Central memory CD8-positive, alpha-beta T cell (primary cell): ENCODE measurements around the gene ANXA10.
"Not testable (repeated sequence)": the region's sequence is repeated elsewhere in the genome, so short reads cannot be mapped to it uniquely, and the experiment has no call there.

Source experiments
- ATAC-seq: fragments of 150-1000 bp; cut with Tn5 transposase; replicated peaks from 2 replicates; pipeline ENCODE4 v1.10.0; 2022; ENCODE audit warnings: mild to moderate bottlenecking, moderate FRiP score, moderate number of reproducible peaks; ENCODE audit not compliant: poor library complexity, severe bottlenecking; ENCODE audit errors: extremely low read depth
- DNase-seq, 2 donors: peaks; one replicate each; pipeline ENCODE4 v3.0.0; 2021; ENCODE audit warnings: low spot score in 2 of 2
- H3K27ac Mint-ChIP-seq: one replicate; pipeline ENCODE4 v1.8.0; 2022; ENCODE audit warnings: low read depth, mild to moderate bottlenecking, moderate library complexity, mixed read lengths
- H3K27me3 Mint-ChIP-seq: one replicate; pipeline ENCODE4 v1.8.0; 2022; ENCODE audit warnings: mixed read lengths
- H3K36me3 Mint-ChIP-seq: one replicate; pipeline ENCODE4 v1.8.0; 2022; ENCODE audit warnings: mild to moderate bottlenecking, moderate library complexity, mixed read lengths; ENCODE audit not compliant: insufficient read depth
- H3K4me1 Mint-ChIP-seq: one replicate; pipeline ENCODE4 v1.8.0; 2022; ENCODE audit warnings: mixed read lengths
- H3K4me3 Mint-ChIP-seq: one replicate; pipeline ENCODE4 v1.8.0; 2022; ENCODE audit warnings: mild to moderate bottlenecking, moderate library complexity, mixed read lengths
- H3K9me3 Mint-ChIP-seq: one replicate; pipeline ENCODE4 v1.8.0; 2022; ENCODE audit warnings: mixed read lengths

The ANXA10 gene

GRCh38 chr4:168177546-168178149, 85.3 kb downstream of the ANXA10 start:
- no peak overlapping the region for H3K4me3 Mint-ChIP-seq
- no peaks in the 10 kb centered on the region for H3K4me1 Mint-ChIP-seq
- no peak overlapping the region for H3K27ac Mint-ChIP-seq
- H3K36me3 Mint-ChIP-seq: peaks cover 2% of the 10 kb centered on the region
- DNase-seq (no peak), ATAC-seq (no peak)
- H3K27me3 Mint-ChIP-seq: no peaks in the 10 kb centered on the region
- H3K9me3 Mint-ChIP-seq: no peaks in the 10 kb centered on the region

DNA sequence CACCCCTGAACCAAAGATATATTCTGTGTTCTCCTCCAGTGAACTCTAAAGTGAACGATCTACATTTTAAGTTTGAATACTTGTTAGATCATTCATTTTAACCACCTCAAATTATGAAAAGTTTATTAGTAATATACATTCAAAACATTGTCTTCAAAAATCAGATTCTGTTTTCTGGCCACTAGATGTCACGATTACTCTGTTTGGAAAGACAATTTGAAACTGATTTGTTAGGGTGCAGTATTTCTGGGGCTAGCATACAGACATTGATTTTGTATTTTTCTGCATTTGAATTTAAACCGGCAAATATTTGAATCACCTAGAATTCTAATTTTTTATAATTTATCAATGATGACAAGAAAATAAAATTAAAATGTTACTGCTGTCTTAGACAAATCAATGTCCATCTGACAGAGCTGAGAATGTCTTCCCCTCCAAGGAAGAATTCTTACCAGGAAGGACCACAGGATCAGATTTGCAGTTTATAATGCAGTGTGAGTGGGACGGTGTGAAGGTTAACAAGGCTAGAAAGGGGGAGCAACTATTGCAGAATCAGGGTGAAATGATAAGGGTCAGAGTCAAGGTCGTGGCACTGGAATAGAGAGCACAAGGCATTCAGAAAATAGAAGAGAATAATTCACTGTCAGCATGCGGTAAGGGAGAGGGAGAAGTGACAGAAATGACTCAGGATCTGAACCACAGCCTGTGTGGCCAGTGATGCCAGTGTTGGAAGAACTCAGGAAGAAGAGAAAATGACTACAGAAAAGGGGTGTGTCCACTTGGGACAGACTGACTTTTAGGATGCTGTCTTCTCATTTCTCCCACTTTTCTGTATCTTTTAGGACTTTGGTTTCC, 91.6 kb downstream of the ANXA10 start:
- Mint-ChIP-seq H3K27ac (no peak overlapping the region), H3K9me3 (no peaks in the 10 kb centered on the region), H3K27me3 (no peaks in the 10 kb centered on the region), H3K4me1 (no peaks in the 10 kb centered on the region), H3K4me3 (no peak overlapping the region), H3K36me3 (no peaks in the 10 kb centered on the region)
- ATAC-seq: no peak
- DNase-seq: no peak

- no peak for ATAC-seq
- H3K4me1 Mint-ChIP-seq: no peaks in the 10 kb centered on the region
- no peaks in the 10 kb centered on the region for H3K27me3 Mint-ChIP-seq
- no peak for DNase-seq
- no peak overlapping the region for H3K27ac Mint-ChIP-seq
- H3K9me3 Mint-ChIP-seq: no peaks in the 10 kb centered on the region
- no peaks in the 10 kb centered on the region for H3K36me3 Mint-ChIP-seq
- no peak overlapping the region for H3K4me3 Mint-ChIP-seq
Measured at GRCh38 chr4:168188754-168189153, 96.4 kb downstream of the ANXA10 start.

DNA sequence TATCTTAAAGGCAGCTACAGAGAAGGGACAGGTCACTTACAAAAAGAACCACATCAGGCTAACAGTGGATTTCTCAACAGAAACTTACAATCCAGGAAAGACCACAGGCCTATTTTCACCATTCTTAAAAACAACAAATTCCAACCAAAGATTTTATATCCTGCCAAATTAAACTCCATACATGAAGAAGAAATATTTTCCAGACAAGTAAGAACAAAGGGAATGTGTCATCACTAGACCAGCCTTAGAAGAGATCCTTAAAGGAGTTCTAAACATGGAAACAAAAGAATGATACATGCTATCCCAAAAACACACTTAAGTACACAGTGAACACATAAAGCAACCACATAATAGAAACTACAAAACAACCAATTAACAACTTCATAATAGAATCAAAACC, 105.6 kb downstream of the ANXA10 start:
- Mint-ChIP-seq H3K27me3 (no peaks in the 10 kb centered on the region), H3K4me1 (no peaks in the 10 kb centered on the region), H3K4me3 (no peak overlapping the region), H3K36me3 (no peaks in the 10 kb centered on the region), H3K27ac (no peak overlapping the region), H3K9me3 (peaks cover 8% of the 10 kb centered on the region)
- ATAC-seq: no peak
- DNase-seq: no peak

GRCh38 chr4:168199260-168199957, 107.1 kb downstream of the ANXA10 start:
- ATAC-seq (no peak), DNase-seq (no peak)
- no peaks in the 10 kb centered on the region for H3K4me1 Mint-ChIP-seq
- no peak overlapping the region for H3K27ac Mint-ChIP-seq
- no peak overlapping the region for H3K4me3 Mint-ChIP-seq
- peaks cover 15% of the 10 kb centered on the region for H3K9me3 Mint-ChIP-seq
- H3K27me3 Mint-ChIP-seq: no peaks in the 10 kb centered on the region
- H3K36me3 Mint-ChIP-seq: no peaks in the 10 kb centered on the region

- Mint-ChIP-seq H3K4me1 (no peaks in the 10 kb centered on the region), H3K36me3 (no peaks in the 10 kb centered on the region)
- no peak for DNase-seq
Measured at GRCh38 chr4:168200685-168201084, 108.3 kb downstream of the ANXA10 start.

GRCh38 chr4:168203233-168203911, 111.0 kb downstream of the ANXA10 start:
- DNase-seq (no peak), ATAC-seq (no peak)
- H3K4me1 Mint-ChIP-seq: no peaks in the 10 kb centered on the region
- no peak overlapping the region for H3K4me3 Mint-ChIP-seq
- no peaks in the 10 kb centered on the region for H3K27me3 Mint-ChIP-seq
- H3K27ac Mint-ChIP-seq: no peak overlapping the region
- H3K36me3 Mint-ChIP-seq: no peaks in the 10 kb centered on the region
- peaks cover 28% of the 10 kb centered on the region for H3K9me3 Mint-ChIP-seq

More at GRCh38 chr4:168200685-168201084, 108.3 kb downstream of the ANXA10 start:
- ATAC-seq: no peak
- Mint-ChIP-seq H3K27ac (no peak overlapping the region), H3K4me3 (no peak overlapping the region), H3K27me3 (no peaks in the 10 kb centered on the region), H3K9me3 (peaks cover 23% of the 10 kb centered on the region)

DNA sequence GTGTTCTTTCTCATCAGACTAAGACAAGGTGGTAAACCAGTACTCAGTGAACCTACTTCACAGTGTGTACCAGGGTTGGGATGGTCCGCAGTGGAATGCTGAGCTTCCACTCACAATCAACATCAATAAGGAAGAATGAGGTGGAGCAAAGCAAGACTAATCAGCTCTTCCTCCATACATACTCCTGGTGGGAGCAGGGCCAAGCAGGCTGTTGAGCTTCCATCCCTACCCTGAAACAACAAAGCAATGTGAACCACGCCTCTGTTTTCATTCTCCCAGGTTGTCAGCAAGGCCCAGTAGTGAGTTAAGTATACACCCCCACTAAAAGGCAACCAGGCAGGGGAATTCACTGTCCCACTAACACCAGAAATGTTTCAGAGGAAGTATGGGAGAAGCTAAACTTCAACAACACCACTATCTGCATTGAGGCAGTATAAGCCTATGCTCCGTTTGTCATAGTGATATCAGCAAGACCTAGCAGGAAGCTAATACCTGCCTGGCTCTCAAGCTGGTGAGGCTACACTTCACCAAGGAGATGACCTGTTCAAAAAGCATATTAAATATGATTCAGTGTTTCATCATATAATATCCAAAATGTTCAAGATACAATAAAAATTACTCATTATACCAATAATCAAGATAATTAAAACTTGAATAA, 116.7 kb downstream of the ANXA10 start:
- no peak overlapping the region for H3K27ac Mint-ChIP-seq
- peaks cover 16% of the 10 kb centered on the region for H3K9me3 Mint-ChIP-seq
- H3K27me3 Mint-ChIP-seq: no peaks in the 10 kb centered on the region

GRCh38 chr4:168212656-168213055, 120.3 kb downstream of the ANXA10 start:
- peaks cover 10% of the 10 kb centered on the region for H3K36me3 Mint-ChIP-seq
- no peak overlapping the region for H3K4me3 Mint-ChIP-seq
- H3K4me1 Mint-ChIP-seq: no peaks in the 10 kb centered on the region
- H3K27ac Mint-ChIP-seq: no peak overlapping the region
- no peaks in the 10 kb centered on the region for H3K9me3 Mint-ChIP-seq
- no peaks in the 10 kb centered on the region for H3K27me3 Mint-ChIP-seq
- DNase-seq: no peak
- no peak for ATAC-seq

More for the DNA sequence above, 116.7 kb downstream of the ANXA10 start:
- H3K4me3 Mint-ChIP-seq: no peak overlapping the region
- no peaks in the 10 kb centered on the region for H3K4me1 Mint-ChIP-seq
- no peak for ATAC-seq
- no peak for DNase-seq
- H3K36me3 Mint-ChIP-seq: no peaks in the 10 kb centered on the region

- H3K27me3 Mint-ChIP-seq, H3K9me3 Mint-ChIP-seq, ATAC-seq, H3K4me3 Mint-ChIP-seq, DNase-seq, H3K4me1 Mint-ChIP-seq, H3K27ac Mint-ChIP-seq: not testable (repeated sequence)
- peaks cover 17% of the 10 kb centered on the region for H3K36me3 Mint-ChIP-seq
Measured at GRCh38 chr4:168213511-168213910, 121.2 kb downstream of the ANXA10 start.

DNA sequence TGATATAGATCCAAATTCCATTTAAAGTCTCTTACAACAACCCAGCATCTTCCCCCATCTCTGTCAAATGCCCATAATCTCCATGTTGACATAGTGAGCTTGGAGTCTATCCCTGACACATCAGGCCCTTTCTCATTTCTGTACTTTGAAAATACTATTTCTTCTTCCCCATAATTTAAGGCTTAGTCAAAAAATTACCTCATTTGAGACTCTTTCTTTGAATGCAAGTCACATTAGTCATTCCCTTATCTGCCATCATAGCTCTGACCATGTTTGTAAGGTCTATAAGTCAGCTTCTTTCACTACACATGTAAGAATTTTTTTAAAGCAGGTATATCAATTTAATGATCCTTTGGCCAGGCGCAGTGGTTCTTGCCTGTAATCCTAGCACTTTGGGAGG, 126.3 kb downstream of the ANXA10 start:
- DNase-seq: no peak
- Mint-ChIP-seq H3K4me1 (no peaks in the 10 kb centered on the region), H3K4me3 (no peak overlapping the region), H3K27me3 (no peaks in the 10 kb centered on the region), H3K36me3 (peaks cover 49% of the 10 kb centered on the region), H3K9me3 (no peaks in the 10 kb centered on the region), H3K27ac (no peak overlapping the region)
- no peak for ATAC-seq

GRCh38 chr4:168220893-168221292, 128.6 kb downstream of the ANXA10 start:
- H3K9me3 Mint-ChIP-seq: no peaks in the 10 kb centered on the region
- H3K27ac Mint-ChIP-seq: no peak overlapping the region
- peaks cover 56% of the 10 kb centered on the region for H3K36me3 Mint-ChIP-seq
- DNase-seq: no peak
- H3K27me3 Mint-ChIP-seq: no peaks in the 10 kb centered on the region
- ATAC-seq: no peak
- H3K4me1 Mint-ChIP-seq: no peaks in the 10 kb centered on the region
- no peak overlapping the region for H3K4me3 Mint-ChIP-seq
